GM12892 (cell line): Measurements from ENCODE around the gene CDCP2.

ENCODE experiments used
- DNase-seq: peaks from one replicate; pipeline ENCODE4 v3.0.0; 2011; ENCODE audit not compliant: insufficient read length
- FAIRE-seq: peaks from 2 replicates; lab custom pipeline; 2011; peaks lifted over from hg19 to GRCh38; lab: Jason Lieb, UNC
- POLR2A ChIP-seq: IDR thresholded peaks from 2 replicates; pipeline ENCODE4 v1.6.1; 2011; ENCODE audit warnings: low read depth, low read length, control low read depth
- POLR2AphosphoS5 ChIP-seq: IDR thresholded peaks from 2 replicates; pipeline ENCODE4 v1.6.1; 2011; ENCODE audit warnings: low read depth, low read length, control low read depth
- TAF1 ChIP-seq: IDR thresholded peaks from 2 replicates; pipeline ENCODE4 v1.6.1; 2011; ENCODE audit warnings: low read depth, mild to moderate bottlenecking, control low read depth, low read length, borderline replicate concordance

Gene CDCP2

DNA sequence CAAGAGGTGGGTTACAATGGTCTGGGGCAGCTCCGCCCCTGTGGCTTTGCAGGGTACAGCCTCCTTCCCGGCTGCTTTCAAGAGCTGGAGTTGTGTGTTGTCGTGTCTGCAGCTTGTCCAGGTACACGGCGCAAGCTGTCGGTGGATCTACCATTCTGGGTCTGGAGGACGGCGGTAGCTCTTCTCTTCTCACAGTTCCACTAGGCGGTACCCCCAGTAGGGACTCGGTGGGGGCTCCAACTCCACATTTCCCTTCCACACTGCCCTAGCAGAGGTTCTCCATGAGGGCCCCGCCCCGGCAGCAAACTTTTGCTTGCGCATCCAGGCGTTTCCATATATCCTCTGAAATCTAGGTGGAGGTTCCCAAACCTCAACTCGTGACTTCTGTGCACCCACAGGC lies 12.3 kb upstream of the CDCP2 start:
- DNase-seq (no peak), FAIRE-seq (no peak)
- TF ChIP-seq POLR2AphosphoS5: no peak

GRCh38 chr1:54163573-54163972 lies 10.8 kb upstream of the CDCP2 start:
- FAIRE-seq: no peak
- DNase-seq: no peak
- TF ChIP-seq POLR2AphosphoS5: no peak
- no peak for TF ChIP-seq POLR2A
- no peak for TF ChIP-seq TAF1

DNA sequence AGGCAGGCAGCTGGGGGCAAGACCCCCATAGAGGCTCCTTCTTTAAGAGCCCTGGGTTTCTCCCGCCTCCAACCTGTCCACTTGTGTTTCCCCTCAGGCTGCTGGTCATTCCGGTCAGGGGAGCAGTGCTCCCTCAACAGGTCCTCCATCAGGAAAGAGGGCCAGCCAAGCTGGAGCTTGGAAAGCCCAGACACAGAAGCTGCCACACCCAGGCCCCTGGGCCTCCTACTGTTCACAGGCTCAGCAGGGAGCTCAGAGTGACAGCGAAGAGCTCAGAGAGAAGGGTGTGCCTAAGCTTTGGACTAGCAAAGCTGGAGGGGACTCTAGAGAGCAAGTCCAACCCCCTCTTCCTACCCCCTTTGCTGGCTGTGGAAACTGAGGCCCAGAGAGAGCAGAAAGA lies 10.3 kb upstream of the CDCP2 start:
- FAIRE-seq: no peak
- TF ChIP-seq POLR2A (no peak), POLR2AphosphoS5 (no peak), TAF1 (no peak)

GRCh38 chr1:54161495-54162168 lies 8.8 kb upstream of the CDCP2 start:
- DNase-seq (no peak), FAIRE-seq (no peak)
- TF ChIP-seq TAF1 (no peak), POLR2A (no peak), POLR2AphosphoS5 (no peak)

More for the DNA sequence above, 10.3 kb upstream of the CDCP2 start:
- DNase-seq: no peak

- FAIRE-seq (no peak), DNase-seq (no peak)
- TF ChIP-seq POLR2AphosphoS5 (no peak), TAF1 (no peak), POLR2A (no peak)
Observed at GRCh38 chr1:54160351-54160750, 7.6 kb upstream of the CDCP2 start.

DNA sequence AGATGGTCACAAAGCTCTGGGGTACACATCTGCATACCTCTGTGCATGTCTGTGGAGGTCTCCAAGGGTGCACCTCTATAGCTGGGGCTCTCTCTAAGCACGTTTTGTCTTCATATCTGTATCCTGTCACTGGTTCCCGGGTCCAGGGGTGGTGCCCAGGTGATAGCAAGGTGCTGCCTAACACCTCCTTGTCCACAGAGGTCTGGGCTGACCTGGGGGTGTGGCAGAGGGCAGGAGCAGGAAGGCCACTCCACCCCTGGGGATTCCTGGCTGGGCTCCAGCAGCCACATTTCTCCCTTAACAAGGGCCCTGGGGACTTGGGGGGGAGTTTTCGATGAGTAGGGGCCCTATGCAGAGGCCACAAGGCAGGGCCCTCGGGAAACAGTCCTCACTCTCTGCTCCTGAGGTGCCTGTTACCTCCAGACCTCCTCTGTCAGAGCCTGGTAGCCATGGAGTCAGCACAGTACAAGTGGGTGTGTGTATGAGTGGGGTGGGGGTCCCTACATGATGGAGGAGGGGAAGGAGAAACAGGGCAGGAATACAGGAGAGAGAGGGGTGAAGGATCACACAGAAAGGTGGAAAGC lies 7.0 kb upstream of the CDCP2 start:
- DNase-seq: no peak

GRCh38 chr1:54158071-54158470 lies 5.3 kb upstream of the CDCP2 start:
- DNase-seq: no peak
- no peak for FAIRE-seq
- TF ChIP-seq POLR2A (no peak), POLR2AphosphoS5 (no peak), TAF1 (no peak)

More for the DNA sequence above, 7.0 kb upstream of the CDCP2 start:
- no peak for FAIRE-seq
- TF ChIP-seq TAF1: no peak

GRCh38 chr1:54157401-54157800 lies 4.6 kb upstream of the CDCP2 start:
- TF ChIP-seq POLR2AphosphoS5: no peak
- FAIRE-seq: no peak
- DNase-seq: no peak

GRCh38 chr1:54156986-54157385 lies 4.2 kb upstream of the CDCP2 start:
- no peak for FAIRE-seq
- TF ChIP-seq POLR2AphosphoS5: no peak
- no peak for TF ChIP-seq POLR2A
- no peak for TF ChIP-seq TAF1

GRCh38 chr1:54156201-54156600 lies 3.4 kb upstream of the CDCP2 start:
- FAIRE-seq: no peak

More at GRCh38 chr1:54156986-54157385, 4.2 kb upstream of the CDCP2 start:
- DNase-seq: no peak

GRCh38 chr1:54153535-54154439 lies 987 bp upstream of the CDCP2 start:
- DNase-seq (no peak), FAIRE-seq (no peak)
- no peak for TF ChIP-seq POLR2AphosphoS5
- no peak for TF ChIP-seq POLR2A
- TF ChIP-seq TAF1: no peak

More at GRCh38 chr1:54156201-54156600, 3.4 kb upstream of the CDCP2 start:
- TF ChIP-seq POLR2AphosphoS5: no peak
- TF ChIP-seq POLR2A: no peak
- no peak for TF ChIP-seq TAF1
- no peak for DNase-seq
